ENCODE measurements around the gene MCU. TPM values are rescaled to one million over a fixed set of nuclear protein-coding genes. Genes with fewer than 3 reads are reported as not detected.
"Not testable (repeated sequence)": the region's sequence is repeated elsewhere in the genome, so short reads cannot be mapped to it uniquely, and the experiment has no call there.

MCU gene
- total and polyA plus RNA-seq, 2 experiments from 2014 or later: 31.6 to 41.7 TPM

DNA sequence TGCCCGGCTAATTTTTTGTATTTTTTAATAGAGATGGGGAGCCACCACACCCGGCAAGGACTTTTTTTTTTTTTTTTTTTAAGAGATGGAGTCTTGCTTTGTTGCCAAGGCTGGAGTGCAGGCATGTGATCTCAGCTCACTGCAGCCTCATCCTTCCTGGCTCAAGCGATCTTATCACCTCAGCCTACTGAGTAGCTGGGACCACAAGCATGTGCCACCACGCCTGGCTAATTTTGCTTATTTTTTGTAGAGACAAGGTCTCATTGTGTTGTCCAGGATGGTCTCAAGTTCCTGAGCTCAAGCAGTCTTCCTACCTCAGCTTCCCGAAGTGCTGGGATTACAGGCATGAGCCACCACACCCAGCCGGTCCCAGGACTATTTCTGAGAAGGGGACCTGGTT is 9.3 kb upstream of the MCU start:
- DNase-seq (ENCODE audit: low spot score): no peak
- H3K4me1 ChIP-seq (ENCODE audit: insufficient read depth): peaks cover 14% of the 10 kb centered on the region
- H3K9me3 ChIP-seq (ENCODE audit: low read depth): no peaks in the 10 kb centered on the region
- H3K36me3 ChIP-seq (replicated peaks; ENCODE audit: insufficient read depth, low read depth): no peaks in the 10 kb centered on the region
- H4K20me1 ChIP-seq (ENCODE audit: insufficient read depth, poor library complexity, severe bottlenecking): no peaks in the 10 kb centered on the region
- no peak for TF ChIP-seq EZH2phosphoT487 (IDR thresholded peaks at IDR 0.05; ENCODE audit: low read depth, severe bottlenecking, unreplicated experiment)
- no peak for TF ChIP-seq EZH2 (IDR thresholded peaks at IDR 0.05; ENCODE audit: borderline replicate concordance)
- TF ChIP-seq, protein P1, sequence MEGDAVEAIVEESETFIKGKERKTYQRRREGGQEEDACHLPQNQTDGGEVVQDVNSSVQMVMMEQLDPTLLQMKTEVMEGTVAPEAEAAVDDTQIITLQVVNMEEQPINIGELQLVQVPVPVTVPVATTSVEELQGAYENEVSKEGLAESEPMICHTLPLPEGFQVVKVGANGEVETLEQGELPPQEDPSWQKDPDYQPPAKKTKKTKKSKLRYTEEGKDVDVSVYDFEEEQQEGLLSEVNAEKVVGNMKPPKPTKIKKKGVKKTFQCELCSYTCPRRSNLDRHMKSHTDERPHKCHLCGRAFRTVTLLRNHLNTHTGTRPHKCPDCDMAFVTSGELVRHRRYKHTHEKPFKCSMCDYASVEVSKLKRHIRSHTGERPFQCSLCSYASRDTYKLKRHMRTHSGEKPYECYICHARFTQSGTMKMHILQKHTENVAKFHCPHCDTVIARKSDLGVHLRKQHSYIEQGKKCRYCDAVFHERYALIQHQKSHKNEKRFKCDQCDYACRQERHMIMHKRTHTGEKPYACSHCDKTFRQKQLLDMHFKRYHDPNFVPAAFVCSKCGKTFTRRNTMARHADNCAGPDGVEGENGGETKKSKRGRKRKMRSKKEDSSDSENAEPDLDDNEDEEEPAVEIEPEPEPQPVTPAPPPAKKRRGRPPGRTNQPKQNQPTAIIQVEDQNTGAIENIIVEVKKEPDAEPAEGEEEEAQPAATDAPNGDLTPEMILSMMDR (IDR thresholded peaks at IDR 0.05; ENCODE audit: poor library complexity): no peak
- H3K79me2 ChIP-seq: no peaks in the 10 kb centered on the region
- no peak overlapping the region for H3K27ac ChIP-seq
- no peaks in the 10 kb centered on the region for H3K27me3 ChIP-seq
- H3K4me2 ChIP-seq: no peak overlapping the region
- no peak overlapping the region for H2AFZ ChIP-seq
- 83% methylated on average over 6 of the region's 6 CpGs for WGBS (ENCODE audit: low lambda C conversion rate, missing lambda C conversion rate)
- H3K4me3 ChIP-seq: no peak overlapping the region
- no peaks in the 10 kb centered on the region for H3K9me2 ChIP-seq (replicated peaks; ENCODE audit: insufficient read depth)

DNA sequence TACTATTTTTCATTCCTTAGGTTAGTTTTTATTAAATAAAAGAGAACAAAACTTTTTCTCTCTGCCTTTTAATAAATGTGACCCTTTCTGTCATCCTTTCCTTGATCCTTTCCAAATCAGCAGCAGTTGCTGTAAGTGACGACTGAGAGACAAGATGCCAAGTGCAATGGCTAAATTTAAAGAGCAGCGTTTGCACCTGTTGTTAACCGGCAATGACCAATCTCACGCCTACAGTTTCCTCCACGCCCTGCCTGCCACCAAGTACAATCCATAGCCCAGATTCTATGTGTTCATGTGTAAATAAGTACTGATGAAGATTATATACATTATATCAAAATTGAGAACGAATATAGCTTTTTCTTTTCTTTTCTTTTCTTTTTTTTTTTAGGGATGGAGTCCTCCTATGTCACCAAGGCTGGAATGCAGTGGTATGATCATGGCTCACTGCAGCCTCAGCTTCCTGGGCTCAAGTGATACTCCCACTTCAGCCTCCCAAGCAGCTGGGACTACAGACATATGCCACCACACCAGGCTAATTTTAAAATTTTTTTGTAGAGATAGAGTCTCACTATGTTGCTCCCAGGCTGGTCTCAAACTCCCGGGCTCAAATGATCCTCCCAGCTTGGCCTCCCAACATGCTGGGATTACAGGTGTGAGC is 6.5 kb upstream of the MCU start:
- TF ChIP-seq EZH2 (IDR thresholded peaks at IDR 0.05; ENCODE audit: borderline replicate concordance) (no peak), EZH2phosphoT487 (IDR thresholded peaks at IDR 0.05; ENCODE audit: low read depth, severe bottlenecking, unreplicated experiment) (no peak)
- TF ChIP-seq, protein P1 (IDR thresholded peaks at IDR 0.05; ENCODE audit: poor library complexity): no peak
- H3K9me2 ChIP-seq (replicated peaks; ENCODE audit: insufficient read depth): no peaks in the 10 kb centered on the region
- H3K27me3 ChIP-seq: no peaks in the 10 kb centered on the region
- no peak for DNase-seq (ENCODE audit: low spot score)
- peaks cover 7% of the 10 kb centered on the region for H3K4me1 ChIP-seq (ENCODE audit: insufficient read depth)
- H3K9me3 ChIP-seq (ENCODE audit: low read depth): no peaks in the 10 kb centered on the region
- no peak overlapping the region for H3K27ac ChIP-seq
- H2AFZ ChIP-seq: no peak overlapping the region
- H3K36me3 ChIP-seq (replicated peaks; ENCODE audit: insufficient read depth, low read depth): no peaks in the 10 kb centered on the region
- H4K20me1 ChIP-seq (ENCODE audit: insufficient read depth, poor library complexity, severe bottlenecking): no peaks in the 10 kb centered on the region
- no peaks in the 10 kb centered on the region for H3K79me2 ChIP-seq
- H3K4me2 ChIP-seq: no peak overlapping the region
- 91% methylated on average over 7 of the region's 7 CpGs for WGBS (ENCODE audit: low lambda C conversion rate, missing lambda C conversion rate)
- H3K4me3 ChIP-seq: no peak overlapping the region

DNA sequence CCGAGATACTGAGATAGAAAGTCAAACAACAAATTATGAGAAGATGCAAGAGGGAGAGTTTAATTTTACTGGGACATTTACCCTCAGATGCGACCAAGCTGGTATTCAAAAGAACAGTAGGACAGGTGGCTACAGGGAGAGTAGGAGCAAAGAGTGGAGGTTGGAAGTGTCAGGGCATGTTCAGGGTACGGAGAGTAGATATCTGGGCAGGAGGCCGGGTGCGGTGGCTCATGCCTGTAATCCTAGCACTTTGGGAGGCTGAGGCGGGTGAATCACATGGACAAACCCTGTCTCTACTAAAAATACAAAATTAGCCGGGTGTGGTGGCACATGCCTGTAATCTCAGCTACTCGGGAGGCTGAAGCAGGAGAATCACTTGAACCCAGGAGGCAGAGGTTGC is 5.5 kb upstream of the MCU start:
- not testable (repeated sequence) for H3K4me3 ChIP-seq; H3K36me3 ChIP-seq (replicated peaks; ENCODE audit: insufficient read depth, low read depth); H4K20me1 ChIP-seq (ENCODE audit: insufficient read depth, poor library complexity, severe bottlenecking); H3K9me2 ChIP-seq (replicated peaks; ENCODE audit: insufficient read depth); H3K27me3 ChIP-seq; H3K9me3 ChIP-seq (ENCODE audit: low read depth); H3K79me2 ChIP-seq; DNase-seq (ENCODE audit: low spot score); H2AFZ ChIP-seq; H3K4me1 ChIP-seq (ENCODE audit: insufficient read depth)
- Histone ChIP-seq H3K27ac (peak overlapping the region; percentile 94), H3K4me2 (peak overlapping the region; percentile 32)
- 88% methylated on average over 8 of the region's 8 CpGs for WGBS (ENCODE audit: low lambda C conversion rate, missing lambda C conversion rate)

DNA sequence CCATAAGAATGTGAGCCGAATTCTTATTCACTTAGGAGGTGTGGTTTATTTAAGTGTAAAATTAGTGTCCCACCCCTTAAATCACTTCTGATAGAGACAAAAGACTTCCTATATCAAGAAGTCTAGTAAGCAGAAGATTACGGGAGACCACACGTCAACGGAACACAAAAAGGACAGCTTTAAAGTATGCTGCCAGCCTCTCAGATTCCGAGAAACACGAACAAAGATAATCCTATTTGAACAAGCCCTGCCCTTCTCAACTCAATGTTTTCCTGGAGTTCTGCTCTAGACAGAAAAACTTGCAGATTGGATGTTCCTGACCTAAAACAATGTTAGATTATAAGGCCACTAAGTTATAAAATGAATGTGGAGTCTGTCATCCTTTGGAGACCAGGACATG is 4.9 kb upstream of the MCU start:
- Histone ChIP-seq H3K36me3 (replicated peaks; ENCODE audit: insufficient read depth, low read depth) (no peaks in the 10 kb centered on the region), H3K79me2 (no peaks in the 10 kb centered on the region), H4K20me1 (ENCODE audit: insufficient read depth, poor library complexity, severe bottlenecking) (no peaks in the 10 kb centered on the region), H3K9me3 (ENCODE audit: low read depth) (no peaks in the 10 kb centered on the region), H3K27me3 (no peaks in the 10 kb centered on the region), H3K4me3 (no peak overlapping the region), H3K4me1 (ENCODE audit: insufficient read depth) (peaks cover 7% of the 10 kb centered on the region), H3K4me2 (peak overlapping the region; percentile 32), H3K27ac (peak overlapping the region; percentile 94), H3K9me2 (replicated peaks; ENCODE audit: insufficient read depth) (no peaks in the 10 kb centered on the region), H2AFZ (no peak overlapping the region)
- DNase-seq (ENCODE audit: low spot score): peak; percentile 46
- WGBS (ENCODE audit: low lambda C conversion rate, missing lambda C conversion rate): 48% methylated on average over 6 of the region's 6 CpGs
- TF ChIP-seq, protein P1 (IDR thresholded peaks at IDR 0.05; ENCODE audit: poor library complexity): no peak
- TF ChIP-seq EZH2phosphoT487 (IDR thresholded peaks at IDR 0.05; ENCODE audit: low read depth, severe bottlenecking, unreplicated experiment) (no peak), EZH2 (IDR thresholded peaks at IDR 0.05; ENCODE audit: borderline replicate concordance) (no peak)
